Endodermal cell (in vitro differentiated cells): Measurements from ENCODE around the gene PCBP4. TPM values are rescaled to one million over a fixed set of nuclear protein-coding genes. Genes with fewer than 3 reads are reported as not detected.
A peak's percentile ranks its signal among the peaks of the same experiment; 100 is the strongest.
"Not testable (repeated sequence)": the region's sequence is repeated elsewhere in the genome, so short reads cannot be mapped to it uniquely, and the experiment has no call there.

ENCODE experiments used
- DNase-seq: peaks from one replicate; pipeline ENCODE4 v3.0.0-alpha.2; 2017
- H3K27ac ChIP-seq: 2 replicates; pipeline ENCODE4 v1.5.1; 2013; ENCODE audit warnings: mild to moderate bottlenecking, low read depth, low read length, moderate library complexity
- H3K27me3 ChIP-seq: 2 replicates; pipeline ENCODE4 v1.6.1; 2013; ENCODE audit warnings: mild to moderate bottlenecking, low read length, moderate library complexity; ENCODE audit not compliant: insufficient read depth, control insufficient read depth, poor library complexity, severe bottlenecking
- H3K36me3 ChIP-seq: 2 replicates; pipeline ENCODE4 v1.7.0; 2013; ENCODE audit warnings: mild to moderate bottlenecking, low read length, moderate library complexity; ENCODE audit not compliant: control insufficient read depth, insufficient read depth
- H3K4me1 ChIP-seq: one replicate; pipeline ENCODE4 v1.7.0; 2013; ENCODE audit warnings: low read length; ENCODE audit not compliant: control insufficient read depth, insufficient read depth
- H3K4me3 ChIP-seq: 2 replicates; pipeline ENCODE4 v1.5.1; 2013; ENCODE audit warnings: mild to moderate bottlenecking, low read length, moderate library complexity
- H3K9ac ChIP-seq: 2 replicates; pipeline ENCODE4 v1.6.1; 2013; ENCODE audit warnings: mild to moderate bottlenecking, low read length, moderate library complexity; ENCODE audit not compliant: poor library complexity, severe bottlenecking; ENCODE audit errors: extremely low read depth
- H3K9me3 ChIP-seq: 2 replicates; pipeline ENCODE4 v1.6.1; 2013; ENCODE audit warnings: mild to moderate bottlenecking, low read length, moderate library complexity; ENCODE audit not compliant: control insufficient read depth
- H3K27ac Mint-ChIP-seq: 2 replicates; pipeline ENCODE4 v1.8.0; 2020; ENCODE audit warnings: mixed read lengths
- H3K27me3 Mint-ChIP-seq: 2 replicates; pipeline ENCODE4 v1.8.0; 2021; ENCODE audit warnings: mild to moderate bottlenecking, mixed read lengths; ENCODE audit not compliant: insufficient read depth
- H3K36me3 Mint-ChIP-seq: 2 replicates; pipeline ENCODE4 v1.8.0; 2020; ENCODE audit warnings: low read depth, mixed read lengths
- H3K4me1 Mint-ChIP-seq: 2 replicates; pipeline ENCODE4 v1.8.0; 2020; ENCODE audit warnings: mixed read lengths
- H3K4me3 Mint-ChIP-seq: 2 replicates; pipeline ENCODE4 v1.8.0; 2020; ENCODE audit warnings: mild to moderate bottlenecking, moderate library complexity, mixed read lengths
- H3K9me3 Mint-ChIP-seq: 2 replicates; pipeline ENCODE4 v1.8.0; 2020; ENCODE audit warnings: mild to moderate bottlenecking, mixed read lengths
- CTCF ChIP-seq: fragments of 200-600 bp; sonication (generic); conservative IDR thresholded peaks from 2 replicates; pipeline ENCODE4 v1.5.0; 2021; ENCODE audit warnings: antibody characterized with exemption, mild to moderate bottlenecking
- WGBS, 2 experiments: methylation state at CpG; one replicate each; pipeline versions ENCODE4 v1.1.5 to v1.1.7; 2013; ENCODE audit warnings: missing lambda C conversion rate in 2 of 2, mixed read lengths in 1 of 2; ENCODE audit not compliant: insufficient coverage in 1 of 2, insufficient read length in 1 of 2; 5-methylcytosine and 5-hydroxymethylcytosine counted together
- total RNA-seq, 2 donors: library from RNA; stranded (reverse); fragmentation: NEBNext Ultra II Directional in 1 of 2; extraction: Animal tissue kit (Norgen Biotek cat#: 25700) in 1 of 2; gene quantifications; 2 replicates in 1 of 2; 3 replicates in 1 of 2; pipeline ENCODE4 v1.2.1, GENCODE V29; 2021

PCBP4 gene
- total RNA-seq, 2 donors from 2014 or later = 54.1 to 68.1 TPM

GRCh38 chr3:51992017-51992682 is 24.9 kb upstream of the PCBP4 start:
- H3K36me3 Mint-ChIP-seq = peaks cover 45% of the 10 kb centered on the region
- peaks cover 17% of the 10 kb centered on the region for H3K4me1 Mint-ChIP-seq
- peaks cover 6% of the 10 kb centered on the region for H3K4me1 ChIP-seq
- no peak for TF ChIP-seq CTCF
- peak overlapping the region; percentile 44 for H3K27ac ChIP-seq
- DNase-seq = peak; percentile 52
- H3K9me3 ChIP-seq = no peaks in the 10 kb centered on the region
- H3K9ac ChIP-seq = no peak overlapping the region
- no peaks in the 10 kb centered on the region for H3K27me3 Mint-ChIP-seq
- H3K4me3 ChIP-seq = no peak overlapping the region
- H3K36me3 ChIP-seq = peaks cover 32% of the 10 kb centered on the region
- H3K27ac Mint-ChIP-seq = peak overlapping the region; percentile 30
- 93 to 98% methylated on average over 2 to 3 of the region's 3 CpGs for WGBS, 2 experiments
- H3K27me3 ChIP-seq = no peaks in the 10 kb centered on the region
- H3K4me3 Mint-ChIP-seq = no peak overlapping the region
- no peaks in the 10 kb centered on the region for H3K9me3 Mint-ChIP-seq

GRCh38 chr3:51990501-51990971 is 23.3 kb upstream of the PCBP4 start:
- not testable (repeated sequence) for H3K9me3 Mint-ChIP-seq

GRCh38 chr3:51988286-51989146 is 21.3 kb upstream of the PCBP4 start:
- Mint-ChIP-seq H3K4me3 (no peak overlapping the region), H3K4me1 (peaks cover 8% of the 10 kb centered on the region), H3K9me3 (no peaks in the 10 kb centered on the region), H3K27me3 (no peaks in the 10 kb centered on the region), H3K27ac (peak overlapping the region; percentile 45), H3K36me3 (peaks cover 23% of the 10 kb centered on the region)
- Histone ChIP-seq H3K36me3 (peaks cover 17% of the 10 kb centered on the region), H3K4me1 (peaks cover 11% of the 10 kb centered on the region), H3K4me3 (no peak overlapping the region), H3K27ac (peak overlapping the region; percentile 16), H3K9me3 (no peaks in the 10 kb centered on the region), H3K27me3 (no peaks in the 10 kb centered on the region), H3K9ac (no peak overlapping the region)
- TF ChIP-seq CTCF = no peak
- 83 to 90% methylated on average over 11 to 15 of the region's 15 CpGs for WGBS, 2 experiments
- peak; percentile 64 for DNase-seq

More at GRCh38 chr3:51990501-51990971, 23.3 kb upstream of the PCBP4 start:
- not testable (repeated sequence) for H3K27me3 ChIP-seq, H3K27ac ChIP-seq, H3K9ac ChIP-seq, H3K4me3 Mint-ChIP-seq, H3K4me1 ChIP-seq, H3K27ac Mint-ChIP-seq, H3K27me3 Mint-ChIP-seq, H3K9me3 ChIP-seq, H3K4me3 ChIP-seq
- WGBS, 2 experiments = 96 to 100% methylated on average over 4 to 38 of the region's 38 CpGs
- Mint-ChIP-seq H3K4me1 (peaks cover 17% of the 10 kb centered on the region), H3K36me3 (peaks cover 43% of the 10 kb centered on the region)
- H3K36me3 ChIP-seq = peaks cover 32% of the 10 kb centered on the region
- peak; percentile 69 for DNase-seq
